ENCODE results near the gene KRT35. TPM values are rescaled to one million over a fixed set of nuclear protein-coding genes. Genes with fewer than 3 reads are reported as not detected.

The KRT35 gene
- total RNA-seq, 1 experiment from 2014 or later = not detected

DNA sequence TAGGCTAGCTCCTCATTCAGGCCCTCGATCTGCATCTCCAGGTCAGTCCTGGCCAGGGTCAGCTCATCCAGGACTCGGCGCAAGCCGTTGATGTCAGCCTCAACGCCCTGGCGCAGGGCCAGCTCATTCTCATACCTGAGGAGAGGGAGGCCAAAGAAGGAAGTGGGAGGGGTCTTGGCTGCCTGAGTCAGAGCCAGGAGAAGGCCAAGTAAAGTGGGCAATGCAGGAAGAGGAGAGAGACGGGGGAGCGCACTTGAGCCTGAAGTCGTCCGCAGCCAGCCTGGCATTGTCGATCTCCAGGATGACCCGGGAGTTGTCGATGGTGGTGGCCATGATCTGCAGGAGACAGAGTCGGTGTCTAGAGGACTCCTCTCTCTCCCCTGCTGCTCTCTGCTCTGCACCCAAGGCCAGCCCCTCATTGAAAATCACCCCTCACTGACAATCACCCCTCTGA is 35.9 kb upstream of the KRT35 start:
- ChIA-PET CTCF (interaction anchor here (0.6 to 7.6 kb wide), 2 partner anchors 32 to 41 kb away, joined by 3 to 80 read pairs; no protein-coding TSS in a partner anchor), POLR2A (interaction anchor here (0.7 to 7.2 kb wide), 5 partner anchors 32 to 660 kb away, joined by 3 to 83 read pairs (median 3); no protein-coding TSS in a partner anchor)
- no TSS peak for BruUV-seq (replicated peaks)
- intact Hi-C loops (cut with micrococcal nuclease) = no loop called here
- no peak for DNase-seq (ENCODE audit: unreplicated experiment)
- Mint-ChIP-seq H3K27ac (ENCODE audit: low read depth, unreplicated experiment) (no peak overlapping the region), H3K9me3 (ENCODE audit: unreplicated experiment) (no peaks in the 10 kb centered on the region), H3K36me3 (ENCODE audit: insufficient read depth, unreplicated experiment) (peaks cover 51% of the 10 kb centered on the region), H3K27me3 (ENCODE audit: insufficient read depth, unreplicated experiment) (no peaks in the 10 kb centered on the region), H3K4me1 (ENCODE audit: insufficient read depth, unreplicated experiment) (peaks cover 57% of the 10 kb centered on the region), H3K4me3 (ENCODE audit: unreplicated experiment) (peak overlapping the region; percentile 73)
- TF ChIP-seq, protein P1, sequence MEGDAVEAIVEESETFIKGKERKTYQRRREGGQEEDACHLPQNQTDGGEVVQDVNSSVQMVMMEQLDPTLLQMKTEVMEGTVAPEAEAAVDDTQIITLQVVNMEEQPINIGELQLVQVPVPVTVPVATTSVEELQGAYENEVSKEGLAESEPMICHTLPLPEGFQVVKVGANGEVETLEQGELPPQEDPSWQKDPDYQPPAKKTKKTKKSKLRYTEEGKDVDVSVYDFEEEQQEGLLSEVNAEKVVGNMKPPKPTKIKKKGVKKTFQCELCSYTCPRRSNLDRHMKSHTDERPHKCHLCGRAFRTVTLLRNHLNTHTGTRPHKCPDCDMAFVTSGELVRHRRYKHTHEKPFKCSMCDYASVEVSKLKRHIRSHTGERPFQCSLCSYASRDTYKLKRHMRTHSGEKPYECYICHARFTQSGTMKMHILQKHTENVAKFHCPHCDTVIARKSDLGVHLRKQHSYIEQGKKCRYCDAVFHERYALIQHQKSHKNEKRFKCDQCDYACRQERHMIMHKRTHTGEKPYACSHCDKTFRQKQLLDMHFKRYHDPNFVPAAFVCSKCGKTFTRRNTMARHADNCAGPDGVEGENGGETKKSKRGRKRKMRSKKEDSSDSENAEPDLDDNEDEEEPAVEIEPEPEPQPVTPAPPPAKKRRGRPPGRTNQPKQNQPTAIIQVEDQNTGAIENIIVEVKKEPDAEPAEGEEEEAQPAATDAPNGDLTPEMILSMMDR (IDR thresholded peaks at IDR 0.05; ENCODE audit: unreplicated experiment) = no peak

DNA sequence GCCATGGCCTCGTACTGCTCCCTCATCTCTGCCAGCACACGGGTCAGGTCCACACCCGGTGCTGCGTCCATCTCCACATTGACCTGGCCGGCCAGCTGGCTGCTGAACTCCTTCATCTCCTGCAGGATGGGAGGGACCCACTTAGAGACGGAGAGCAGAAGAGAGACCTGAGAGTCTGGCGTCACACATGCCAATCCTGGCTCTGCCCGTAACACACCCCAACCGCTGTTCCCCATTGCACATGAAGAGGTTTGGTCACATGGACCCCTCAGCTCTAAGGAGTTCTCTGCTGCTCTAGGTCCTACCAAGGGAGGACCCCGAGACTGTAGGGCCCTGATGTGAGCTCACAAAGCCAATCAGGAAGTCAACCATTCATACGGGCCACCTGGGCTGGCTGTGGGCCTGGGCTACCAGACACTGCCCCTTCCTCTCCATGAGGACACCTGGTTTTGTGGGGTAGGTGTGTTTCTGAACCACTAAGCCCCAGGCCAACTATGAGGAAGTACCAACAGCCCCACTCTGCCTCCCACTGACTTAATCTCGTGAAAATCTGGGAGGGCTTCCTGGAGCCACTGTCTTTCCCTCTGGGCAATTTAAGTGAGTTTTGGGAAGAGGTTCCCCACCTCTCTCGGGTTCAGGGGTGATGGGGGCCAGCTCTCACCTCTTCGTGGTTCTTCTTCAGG is 35.3 kb upstream of the KRT35 start:
- Mint-ChIP-seq H3K9me3 (ENCODE audit: unreplicated experiment) (no peaks in the 10 kb centered on the region), H3K4me1 (ENCODE audit: insufficient read depth, unreplicated experiment) (peaks cover 54% of the 10 kb centered on the region), H3K36me3 (ENCODE audit: insufficient read depth, unreplicated experiment) (peaks cover 51% of the 10 kb centered on the region), H3K27ac (ENCODE audit: low read depth, unreplicated experiment) (peak overlapping the region; percentile 13), H3K4me3 (ENCODE audit: unreplicated experiment) (peak overlapping the region; percentile 73), H3K27me3 (ENCODE audit: insufficient read depth, unreplicated experiment) (no peaks in the 10 kb centered on the region)
- TF ChIP-seq, protein P1 (IDR thresholded peaks at IDR 0.05; ENCODE audit: unreplicated experiment) = no peak
- BruUV-seq (replicated peaks) = no TSS peak
- ChIA-PET POLR2A (interaction anchor here (0.7 to 7.2 kb wide), 5 partner anchors 32 to 659 kb away, joined by 3 to 83 read pairs (median 3); no protein-coding TSS in a partner anchor), CTCF (interaction anchor here (7.6 kb wide), 1 partner anchor 33 kb away, joined by 80 read pairs; no protein-coding TSS in a partner anchor)
- intact Hi-C loops (cut with micrococcal nuclease) = no loop called here
- no peak for DNase-seq (ENCODE audit: unreplicated experiment)

DNA sequence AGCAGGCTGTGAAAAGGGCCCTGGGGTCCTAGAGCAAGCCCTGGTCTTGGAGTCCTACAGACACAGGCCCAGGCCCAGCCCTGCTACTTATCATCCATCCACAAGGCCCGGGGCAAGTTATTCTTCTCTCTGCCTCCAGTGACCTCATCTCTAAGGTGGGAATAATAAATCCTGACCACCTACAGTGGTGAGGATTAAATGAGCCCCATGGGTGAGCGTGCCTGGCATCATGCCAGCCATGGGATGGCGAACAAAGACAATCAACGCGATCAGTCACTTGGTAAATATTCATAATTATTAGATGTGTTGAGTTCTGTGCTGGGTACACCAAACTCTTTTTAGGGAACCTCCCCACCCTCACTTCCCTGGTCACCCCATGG is 32.2 kb upstream of the KRT35 start:
- TF ChIP-seq, protein P1 (IDR thresholded peaks at IDR 0.05; ENCODE audit: unreplicated experiment) = no peak
- Mint-ChIP-seq H3K4me3 (ENCODE audit: unreplicated experiment) (peak overlapping the region; percentile 73), H3K9me3 (ENCODE audit: unreplicated experiment) (no peaks in the 10 kb centered on the region), H3K4me1 (ENCODE audit: insufficient read depth, unreplicated experiment) (peaks cover 23% of the 10 kb centered on the region), H3K36me3 (ENCODE audit: insufficient read depth, unreplicated experiment) (peaks cover 44% of the 10 kb centered on the region), H3K27ac (ENCODE audit: low read depth, unreplicated experiment) (no peak overlapping the region), H3K27me3 (ENCODE audit: insufficient read depth, unreplicated experiment) (no peaks in the 10 kb centered on the region)
- intact Hi-C loops (cut with micrococcal nuclease) = no loop called here
- no peak for DNase-seq (ENCODE audit: unreplicated experiment)
- ChIA-PET POLR2A (interaction anchor here (0.8 to 2.3 kb wide), 7 partner anchors 8 to 603 kb away, joined by 3 to 14 read pairs (median 6); no protein-coding TSS in a partner anchor), CTCF (interaction anchor here (0.8 to 2.4 kb wide), 2 partner anchors 36 to 150 kb away, joined by 3 to 8 read pairs; no protein-coding TSS in a partner anchor)
- BruUV-seq (replicated peaks) = no TSS peak

DNA sequence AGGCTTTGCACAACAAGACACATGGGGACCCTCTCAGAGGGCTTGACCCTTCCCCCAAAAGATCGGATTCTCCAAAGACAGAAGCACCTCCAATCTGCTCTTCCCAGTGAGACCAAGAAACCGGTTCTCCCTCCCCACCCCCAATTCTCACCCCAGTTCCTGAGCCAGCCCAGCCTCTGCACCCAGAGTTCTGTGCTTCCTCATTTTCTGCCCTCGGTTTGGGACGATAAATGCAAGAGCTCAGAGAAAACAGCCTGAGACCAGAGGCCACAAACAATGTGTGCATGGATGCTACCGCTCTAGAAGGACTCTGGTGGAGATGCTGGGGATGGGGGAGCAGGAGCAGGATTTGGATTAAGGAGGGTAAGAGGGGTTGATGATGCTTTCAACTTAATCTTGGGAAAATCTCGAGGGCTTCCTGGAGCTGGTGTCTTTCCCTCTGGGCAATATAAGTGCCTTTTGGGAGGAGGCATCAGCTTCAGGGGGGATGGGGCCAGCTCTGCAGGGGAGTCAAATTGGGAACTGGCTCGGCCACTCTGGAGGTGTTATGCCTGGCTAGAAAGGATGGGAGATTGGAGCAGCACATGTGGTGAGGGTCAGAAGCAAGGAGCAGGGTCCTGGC is 31.7 kb upstream of the KRT35 start:
- Mint-ChIP-seq H3K4me3 (ENCODE audit: unreplicated experiment) (peak overlapping the region; percentile 26), H3K9me3 (ENCODE audit: unreplicated experiment) (no peaks in the 10 kb centered on the region), H3K36me3 (ENCODE audit: insufficient read depth, unreplicated experiment) (peaks cover 39% of the 10 kb centered on the region), H3K27ac (ENCODE audit: low read depth, unreplicated experiment) (no peak overlapping the region), H3K27me3 (ENCODE audit: insufficient read depth, unreplicated experiment) (no peaks in the 10 kb centered on the region), H3K4me1 (ENCODE audit: insufficient read depth, unreplicated experiment) (peaks cover 20% of the 10 kb centered on the region)
- no peak for DNase-seq (ENCODE audit: unreplicated experiment)
- intact Hi-C loops (cut with micrococcal nuclease) = no loop called here
- ChIA-PET CTCF (interaction anchor here (0.8 to 2.4 kb wide), 3 partner anchors 17 to 150 kb away, joined by 3 to 8 read pairs (median 5); no protein-coding TSS in a partner anchor), POLR2A (interaction anchor here (0.8 to 2.3 kb wide), 9 partner anchors 8 to 603 kb away, joined by 3 to 11 read pairs (median 5); no protein-coding TSS in a partner anchor)
- TF ChIP-seq, protein P1 (IDR thresholded peaks at IDR 0.05; ENCODE audit: unreplicated experiment) = no peak
- BruUV-seq (replicated peaks) = no TSS peak

Measured in MCF 10A (cell line).